ENCODE measurements around the gene PSMA7.
"Not testable (repeated sequence)": the region's sequence is repeated elsewhere in the genome, so short reads cannot be mapped to it uniquely, and the experiment has no call there.

Gene PSMA7

DNA sequence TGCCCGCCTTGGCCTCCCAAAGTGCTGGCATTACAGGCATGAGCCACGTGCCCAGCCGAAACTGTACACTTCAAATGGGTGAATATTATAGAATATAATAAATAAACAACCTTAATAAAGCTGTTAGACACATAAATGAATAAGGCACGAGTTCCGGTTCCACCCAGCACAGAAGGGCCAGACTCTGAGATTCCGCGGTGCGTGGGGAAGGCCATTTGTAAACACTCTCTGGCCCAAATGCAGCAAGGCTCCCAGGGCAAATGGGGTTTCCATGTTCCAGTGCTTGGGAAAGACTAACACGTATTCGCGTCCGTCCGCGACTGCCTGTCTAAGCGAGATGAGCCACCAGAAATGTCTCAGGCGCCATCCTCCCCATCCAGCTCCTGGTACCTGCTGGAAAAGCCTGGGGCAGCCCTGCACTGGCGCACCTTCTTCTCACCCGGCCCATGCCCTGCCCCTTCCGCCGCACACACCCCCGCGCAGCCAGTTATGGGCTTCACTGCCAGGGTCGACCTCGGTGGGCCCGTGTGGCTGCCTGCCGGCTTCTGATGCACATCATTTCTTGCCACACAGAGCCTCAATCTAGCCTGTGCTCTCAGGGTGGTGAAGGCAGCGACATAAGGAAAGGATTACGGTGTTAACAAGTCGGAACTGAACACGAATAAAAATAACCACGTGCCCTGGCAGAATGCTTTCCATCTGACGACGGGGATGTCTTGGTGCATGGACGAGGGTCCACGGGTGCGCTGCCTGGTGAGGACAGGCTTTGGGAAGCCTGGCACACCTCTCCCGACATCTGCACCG is 26.4 kb downstream of the PSMA7 start:
- DNase-seq (ENCODE audit: extremely low spot score), result no peak
- TF ChIP-seq, protein P1, sequence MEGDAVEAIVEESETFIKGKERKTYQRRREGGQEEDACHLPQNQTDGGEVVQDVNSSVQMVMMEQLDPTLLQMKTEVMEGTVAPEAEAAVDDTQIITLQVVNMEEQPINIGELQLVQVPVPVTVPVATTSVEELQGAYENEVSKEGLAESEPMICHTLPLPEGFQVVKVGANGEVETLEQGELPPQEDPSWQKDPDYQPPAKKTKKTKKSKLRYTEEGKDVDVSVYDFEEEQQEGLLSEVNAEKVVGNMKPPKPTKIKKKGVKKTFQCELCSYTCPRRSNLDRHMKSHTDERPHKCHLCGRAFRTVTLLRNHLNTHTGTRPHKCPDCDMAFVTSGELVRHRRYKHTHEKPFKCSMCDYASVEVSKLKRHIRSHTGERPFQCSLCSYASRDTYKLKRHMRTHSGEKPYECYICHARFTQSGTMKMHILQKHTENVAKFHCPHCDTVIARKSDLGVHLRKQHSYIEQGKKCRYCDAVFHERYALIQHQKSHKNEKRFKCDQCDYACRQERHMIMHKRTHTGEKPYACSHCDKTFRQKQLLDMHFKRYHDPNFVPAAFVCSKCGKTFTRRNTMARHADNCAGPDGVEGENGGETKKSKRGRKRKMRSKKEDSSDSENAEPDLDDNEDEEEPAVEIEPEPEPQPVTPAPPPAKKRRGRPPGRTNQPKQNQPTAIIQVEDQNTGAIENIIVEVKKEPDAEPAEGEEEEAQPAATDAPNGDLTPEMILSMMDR (IDR thresholded peaks at IDR 0.05; ENCODE audit: control extremely low read depth, extremely low read depth, low read depth, missing control alignments), result no peak
- CTCF ChIA-PET, result no interaction called here
- POLR2A ChIA-PET, result interaction anchor here (1.0 kb wide), 1 partner anchor 51 kb away, joined by 4 read pairs; the partner anchor contains the start of gene TAF4

DNA sequence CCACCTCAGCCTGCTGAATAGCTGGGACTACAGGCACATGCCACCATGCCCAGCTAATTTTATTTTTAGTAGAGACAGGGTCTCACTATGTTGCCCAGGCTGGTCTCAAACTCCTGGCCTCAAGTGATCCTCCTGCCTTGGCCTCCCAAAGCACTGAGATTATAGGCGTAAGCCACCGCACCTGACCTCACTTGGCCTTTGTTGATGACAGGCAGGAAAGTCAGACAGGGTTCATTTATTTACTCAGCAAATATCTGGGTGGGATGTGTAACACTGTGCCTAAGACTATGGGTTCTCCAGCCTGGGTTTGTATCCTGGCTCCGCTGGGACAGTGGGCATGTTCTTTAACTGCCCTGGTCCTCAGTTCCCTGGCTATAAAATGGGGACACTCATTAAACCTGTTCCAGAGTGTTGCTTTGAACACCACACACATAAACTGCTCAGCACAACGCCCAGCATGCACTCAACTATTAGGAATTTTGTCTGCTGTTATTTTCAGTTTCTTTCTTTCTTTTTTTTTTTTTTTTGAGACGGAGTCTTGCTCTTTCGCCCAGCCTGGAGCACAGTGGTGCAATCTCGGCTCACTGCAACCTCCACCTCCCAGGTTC is 27.3 kb downstream of the PSMA7 start:
- POLR2A ChIA-PET, result interaction anchor here (1.0 kb wide), 1 partner anchor 50 kb away, joined by 4 read pairs; the partner anchor contains the start of gene TAF4
- DNase-seq (ENCODE audit: extremely low spot score); CTCF ChIA-PET: not testable (repeated sequence)

DNA sequence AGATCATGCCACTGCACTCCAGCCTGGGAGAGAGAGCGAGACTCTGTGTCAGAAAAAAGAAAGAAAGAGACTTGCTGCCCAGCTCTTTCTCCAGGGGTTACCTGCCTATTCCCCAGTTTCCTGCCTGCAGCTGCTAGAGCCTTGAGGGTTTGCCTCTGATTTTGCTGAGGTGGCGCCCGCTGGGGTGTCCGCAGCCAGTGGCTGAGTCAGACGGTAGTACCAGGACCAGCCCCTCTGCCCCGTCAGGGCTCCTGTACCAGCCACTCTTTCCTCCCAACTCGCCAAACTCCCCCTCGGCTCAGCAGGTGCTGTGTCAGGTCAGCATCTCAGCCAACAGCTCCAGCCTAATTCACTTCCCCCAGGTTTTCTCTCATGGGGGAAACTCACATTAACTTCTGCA is 28.3 kb downstream of the PSMA7 start:
- ChIA-PET POLR2A (no interaction called here), CTCF (no interaction called here)
- TF ChIP-seq, protein P1 (IDR thresholded peaks at IDR 0.05; ENCODE audit: control extremely low read depth, extremely low read depth, low read depth, missing control alignments), result no peak
- DNase-seq (ENCODE audit: extremely low spot score), result no peak

DNA sequence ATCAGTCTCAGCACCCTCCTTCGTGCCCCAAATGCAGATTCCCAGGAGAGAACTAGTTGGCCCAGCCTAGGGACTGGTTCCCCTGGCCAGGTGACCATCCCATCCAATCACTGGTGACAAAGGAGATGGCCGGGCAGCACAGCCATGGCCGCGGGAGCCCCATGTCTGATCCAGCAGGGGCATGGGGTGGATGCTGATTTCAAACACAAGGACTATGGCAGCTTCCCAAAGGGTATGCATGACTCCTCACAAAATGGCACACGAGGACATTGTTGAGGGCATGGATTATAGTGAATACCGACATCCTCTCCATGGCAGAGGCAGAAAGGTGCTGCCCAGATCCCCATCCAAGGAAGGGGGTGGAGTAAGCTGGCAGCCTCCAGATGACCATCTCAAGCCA is 30.8 kb downstream of the PSMA7 start:
- TF ChIP-seq, protein P1 (IDR thresholded peaks at IDR 0.05; ENCODE audit: control extremely low read depth, extremely low read depth, low read depth, missing control alignments), result no peak
- ChIA-PET POLR2A (no interaction called here), CTCF (no interaction called here)
- no peak for DNase-seq (ENCODE audit: extremely low spot score)

DNA sequence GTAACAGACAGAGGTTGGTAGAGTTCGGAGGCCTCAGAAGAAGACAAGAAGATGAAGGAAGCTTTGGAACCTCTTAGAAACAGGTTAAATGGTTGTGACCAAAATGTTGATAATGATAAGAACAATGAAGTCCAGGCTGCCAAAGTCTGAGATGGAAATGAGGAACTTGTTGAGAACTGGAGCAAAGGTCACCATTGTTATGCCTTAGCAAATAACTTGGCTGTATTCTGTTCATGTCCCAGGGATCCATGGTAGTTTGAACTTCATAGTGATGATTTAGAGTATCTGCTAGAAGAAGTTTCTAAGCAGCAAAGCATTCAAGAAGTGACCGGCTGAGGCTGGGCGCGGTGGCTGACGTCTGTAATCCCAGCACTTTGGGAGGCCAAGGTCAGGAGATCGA is 32.0 kb downstream of the PSMA7 start:
- CTCF ChIA-PET, result no interaction called here
- POLR2A ChIA-PET, result no interaction called here
- TF ChIP-seq, protein P1 (IDR thresholded peaks at IDR 0.05; ENCODE audit: control extremely low read depth, extremely low read depth, low read depth, missing control alignments), result no peak
- no peak for DNase-seq (ENCODE audit: extremely low spot score)

DNA sequence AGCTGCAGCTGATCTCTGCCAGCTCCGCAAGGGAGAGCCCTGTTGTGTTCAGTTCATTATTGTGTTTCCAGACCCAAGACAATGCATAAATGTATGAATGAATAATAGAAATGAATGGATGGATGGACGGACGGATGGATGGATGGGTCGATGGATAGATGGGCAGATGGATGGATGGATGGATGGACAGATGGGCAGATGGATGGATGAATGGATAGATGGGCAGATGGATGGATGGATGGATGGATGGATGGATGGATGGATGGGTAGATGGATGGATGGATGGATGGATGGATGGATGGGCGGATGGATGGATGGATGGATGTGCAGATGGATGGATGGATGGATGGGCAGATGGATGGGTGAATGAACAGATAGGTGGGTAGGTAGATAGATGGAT is 37.6 kb downstream of the PSMA7 start:
- DNase-seq (ENCODE audit: extremely low spot score), result no peak
- ChIA-PET CTCF (interaction anchor here (1.2 kb wide), 1 partner anchor 17 kb away, joined by 3 read pairs; no protein-coding TSS in a partner anchor), POLR2A (no interaction called here)
- TF ChIP-seq, protein P1 (IDR thresholded peaks at IDR 0.05; ENCODE audit: control extremely low read depth, extremely low read depth, low read depth, missing control alignments), result no peak

DNA sequence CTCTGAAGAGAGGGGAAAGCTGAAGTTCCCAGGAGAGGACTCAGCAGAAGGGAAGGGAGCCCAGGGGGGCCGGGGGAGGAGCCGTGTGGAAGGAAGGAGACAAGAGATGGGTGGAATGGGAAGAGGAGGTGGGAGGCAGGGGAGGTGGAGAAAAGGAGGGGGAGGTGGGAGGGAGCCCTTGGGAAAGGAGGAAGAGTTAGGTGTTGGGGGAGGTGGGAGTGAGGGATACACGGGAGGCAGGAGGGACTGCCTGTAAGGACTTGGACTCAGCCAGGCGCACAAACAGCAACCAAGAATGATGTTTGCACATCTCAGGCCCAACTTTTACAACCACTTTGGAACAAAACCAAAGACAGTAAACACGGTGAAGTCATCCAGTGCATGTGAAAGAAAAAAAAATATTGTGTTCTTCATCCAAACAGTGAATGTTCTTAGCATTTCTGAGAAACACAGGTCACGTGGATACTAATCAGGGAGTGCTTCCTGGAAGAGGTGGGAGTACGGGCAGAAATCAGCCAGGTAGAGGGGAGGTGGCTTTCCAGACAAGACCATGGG is 38.3 kb downstream of the PSMA7 start:
- POLR2A ChIA-PET, result no interaction called here
- CTCF ChIA-PET, result no interaction called here
- no peak for DNase-seq (ENCODE audit: extremely low spot score)
- TF ChIP-seq, protein P1 (IDR thresholded peaks at IDR 0.05; ENCODE audit: control extremely low read depth, extremely low read depth, low read depth, missing control alignments), result no peak
